GM23338 (cell line): Measurements from ENCODE around the gene NAALADL2.

Experiments used
- CTCF ChIP-seq, 2 experiments: fragments of 200-600 bp in 1 of 2; sonication (generic) in 1 of 2; conservative IDR thresholded peaks; 2 replicates each; pipeline versions ENCODE4 v1.5.1 to v1.6.1; 2016 to 2017; ENCODE audit warnings: antibody characterized with exemption in 2 of 2, low read depth in 2 of 2, mild to moderate bottlenecking in 2 of 2, moderate library complexity in 1 of 2
- EZH2phosphoT487 ChIP-seq: fragments of 200-600 bp; sonication (generic); IDR thresholded peaks from one replicate; pipeline ENCODE4 v1.8.1; 2018; ENCODE audit warnings: antibody characterized with exemption; ENCODE audit not compliant: unreplicated experiment
- REST ChIP-seq: IDR thresholded peaks from one replicate; pipeline ENCODE4 v1.6.1; 2018; ENCODE audit warnings: antibody characterized with exemption; ENCODE audit not compliant: unreplicated experiment

- no peak for TF ChIP-seq CTCF (conservative IDR thresholded peaks at IDR 0.05; ENCODE audit: low read depth in 2 of 2)
- no peak for TF ChIP-seq EZH2phosphoT487
- TF ChIP-seq REST = no peak
Observed at GRCh38 chr3:174907628-174908407, 48.7 kb downstream of the NAALADL2 start.
